ENCODE data around the gene COL4A2.
A peak's percentile ranks its signal among the peaks of the same experiment; 100 is the strongest.

Gene COL4A2

GRCh38 chr13:110407531-110407930, 100.4 kb downstream of the COL4A2 start:
- no peak overlapping the region for H3K4me3 ChIP-seq (ENCODE audit: low read length)
- no peak for DNase-seq (ENCODE audit: low read depth)
- TF ChIP-seq CTCF (conservative IDR thresholded peaks at IDR 0.05; ENCODE audit: low read length): no peak

GRCh38 chr13:110408286-110408685, 101.2 kb downstream of the COL4A2 start:
- no peak overlapping the region for H3K4me3 ChIP-seq (ENCODE audit: low read length)
- TF ChIP-seq CTCF (conservative IDR thresholded peaks at IDR 0.05; ENCODE audit: low read length): no peak
- DNase-seq (ENCODE audit: low read depth): no peak

GRCh38 chr13:110409581-110409992, 102.5 kb downstream of the COL4A2 start:
- no peak overlapping the region for H3K4me3 ChIP-seq (ENCODE audit: low read length)
- no peak for DNase-seq (ENCODE audit: low read depth)
- no peak for TF ChIP-seq CTCF (conservative IDR thresholded peaks at IDR 0.05; ENCODE audit: low read length)

GRCh38 chr13:110410000-110410399, 102.9 kb downstream of the COL4A2 start:
- no peak for TF ChIP-seq CTCF (conservative IDR thresholded peaks at IDR 0.05; ENCODE audit: low read length)
- DNase-seq (ENCODE audit: low read depth): no peak
- H3K4me3 ChIP-seq (ENCODE audit: low read length): no peak overlapping the region

- no peak for TF ChIP-seq CTCF (conservative IDR thresholded peaks at IDR 0.05; ENCODE audit: low read length)
- H3K4me3 ChIP-seq (ENCODE audit: low read length): no peak overlapping the region
- no peak for DNase-seq (ENCODE audit: low read depth)
These were observed 104.0 kb downstream of the COL4A2 start for GRCh38 chr13:110410936-110411687.

GRCh38 chr13:110411688-110412059, 104.6 kb downstream of the COL4A2 start:
- no peak for TF ChIP-seq CTCF (conservative IDR thresholded peaks at IDR 0.05; ENCODE audit: low read length)
- no peak overlapping the region for H3K4me3 ChIP-seq (ENCODE audit: low read length)
- DNase-seq (ENCODE audit: low read depth): no peak

GRCh38 chr13:110412132-110412914, 105.2 kb downstream of the COL4A2 start:
- peak; percentile 98 for TF ChIP-seq CTCF (conservative IDR thresholded peaks at IDR 0.05; ENCODE audit: low read length)
- DNase-seq (ENCODE audit: low read depth): peak; percentile 100

More at GRCh38 chr13:110412132-110412914, 105.2 kb downstream of the COL4A2 start:
- no peak overlapping the region for H3K4me3 ChIP-seq (ENCODE audit: low read length)

Data from AG10803 (cell line).